ENCODE data around the gene RHOD.

Gene RHOD

DNA sequence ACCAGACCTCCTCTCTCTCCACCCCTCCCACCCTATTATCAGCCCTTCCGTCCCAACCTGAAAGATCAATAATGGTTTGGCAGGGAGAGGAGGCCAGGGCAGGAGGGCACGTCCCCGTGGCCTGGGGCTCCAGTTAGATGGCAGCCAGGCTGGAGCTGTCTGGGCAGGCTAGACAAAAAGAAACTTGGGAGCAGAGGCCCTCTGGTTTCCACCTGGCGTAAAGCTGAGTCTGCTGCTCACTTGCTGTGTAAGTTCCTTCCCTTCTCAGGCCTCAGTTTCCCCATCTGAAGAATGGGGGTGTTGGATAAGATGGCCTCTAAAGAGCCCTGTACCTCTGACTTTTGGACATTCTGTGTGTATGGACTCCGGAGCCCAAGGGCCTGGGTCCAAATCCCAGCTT lies 3.8 kb upstream of the RHOD start:
- Histone ChIP-seq H3K4me2 (no peak overlapping the region), H3K4me1 (peaks cover 0 to 22% (median 16%) of the 10 kb centered on the region in 10 experiments; a peak in 16 of 20 replicates), H3K4me3 (no peak overlapping the region), H3K9ac (no peak overlapping the region), H3K27ac (no peak overlapping the region), H3K36me3 (no peaks in the 10 kb centered on the region), H3K27me3 (no peaks in the 10 kb centered on the region), H4K20me1 (no peaks in the 10 kb centered on the region), H3K9me3 (replicated peaks in 1 of 11) (no peaks in the 10 kb centered on the region)
- no peak for TF ChIP-seq Cebpa-rat (IDR thresholded peaks at IDR 0.05)

DNA sequence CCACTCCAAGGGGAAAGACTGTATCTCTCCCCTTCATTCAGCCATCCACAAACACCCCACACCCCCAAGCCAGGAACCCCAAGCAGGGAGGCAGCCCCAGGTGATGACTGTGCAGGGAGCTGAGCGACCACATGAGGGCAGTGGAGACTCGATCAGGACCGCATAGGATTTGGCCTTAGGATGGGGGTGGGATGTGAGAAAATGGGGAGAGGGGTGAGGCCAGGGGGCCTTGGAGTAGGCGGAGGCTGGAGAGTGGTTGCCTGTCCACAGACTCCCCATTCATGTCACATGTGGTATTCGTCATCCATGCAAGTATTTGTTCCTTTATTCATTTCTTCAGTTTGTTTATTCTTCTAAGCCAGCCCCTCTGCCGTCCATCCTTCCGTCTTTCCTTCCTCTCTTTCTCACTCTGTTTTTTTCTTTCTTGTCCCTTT lies 2.7 kb upstream of the RHOD start:
- Histone ChIP-seq H3K27ac (peak overlapping the region in 1 of 11 experiments; percentile 15; a peak in 2 of 22 replicates), H3K36me3 (no peaks in the 10 kb centered on the region), H3K4me3 (no peak overlapping the region), H3K9me3 (replicated peaks in 1 of 11) (no peaks in the 10 kb centered on the region), H3K9ac (no peak overlapping the region), H3K4me2 (peak overlapping the region in 5 of 11 experiments; percentile 2 to 24 (median 9); a peak in 4 of 22 replicates), H3K4me1 (peaks cover 0 to 20% (median 13%) of the 10 kb centered on the region in 10 experiments; a peak in 16 of 20 replicates), H4K20me1 (no peaks in the 10 kb centered on the region), H3K27me3 (no peaks in the 10 kb centered on the region)
- no peak for TF ChIP-seq Cebpa-rat (IDR thresholded peaks at IDR 0.05)

DNA sequence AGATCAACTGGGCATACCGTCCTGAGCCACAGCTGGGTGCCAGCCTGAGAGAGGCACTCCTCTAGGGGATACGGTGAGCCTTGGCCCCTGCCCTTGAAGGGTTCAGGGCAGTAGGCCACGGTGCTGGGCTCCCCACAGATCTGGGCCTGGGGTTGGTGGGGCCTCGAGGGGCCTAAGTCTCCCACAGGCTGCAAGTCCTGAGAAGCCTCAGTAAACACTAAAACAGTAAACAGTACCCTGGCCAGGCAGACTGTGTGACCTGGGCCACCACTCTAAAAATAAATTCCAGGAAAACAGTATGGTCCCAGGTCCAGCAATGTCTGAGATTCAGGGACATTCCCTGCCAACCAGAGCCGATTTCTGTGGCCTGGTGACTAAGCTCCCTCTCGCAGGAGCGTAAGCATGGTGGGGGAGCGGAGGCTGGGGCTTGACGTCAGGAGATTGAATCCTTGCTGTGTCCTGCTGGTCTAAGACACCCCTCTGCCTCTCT lies 2.3 kb upstream of the RHOD start:
- H3K4me2 ChIP-seq = peak overlapping the region in 5 of 11 experiments; percentile 2 to 24 (median 9); a peak in 3 of 22 replicates
- no peaks in the 10 kb centered on the region for H3K36me3 ChIP-seq
- H3K9ac ChIP-seq = no peak overlapping the region; a peak in 1 of 22 replicates
- no peaks in the 10 kb centered on the region for H3K9me3 ChIP-seq (replicated peaks in 1 of 11)
- no peaks in the 10 kb centered on the region for H3K27me3 ChIP-seq
- H3K4me3 ChIP-seq = no peak overlapping the region
- H4K20me1 ChIP-seq = no peaks in the 10 kb centered on the region
- TF ChIP-seq Cebpa-rat (IDR thresholded peaks at IDR 0.05) = no peak
- H3K4me1 ChIP-seq = peaks cover 0 to 15% (median 9%) of the 10 kb centered on the region in 10 experiments; a peak in 16 of 20 replicates
- peak overlapping the region in 1 of 11 experiments; percentile 15; a peak in 2 of 22 replicates for H3K27ac ChIP-seq

DNA sequence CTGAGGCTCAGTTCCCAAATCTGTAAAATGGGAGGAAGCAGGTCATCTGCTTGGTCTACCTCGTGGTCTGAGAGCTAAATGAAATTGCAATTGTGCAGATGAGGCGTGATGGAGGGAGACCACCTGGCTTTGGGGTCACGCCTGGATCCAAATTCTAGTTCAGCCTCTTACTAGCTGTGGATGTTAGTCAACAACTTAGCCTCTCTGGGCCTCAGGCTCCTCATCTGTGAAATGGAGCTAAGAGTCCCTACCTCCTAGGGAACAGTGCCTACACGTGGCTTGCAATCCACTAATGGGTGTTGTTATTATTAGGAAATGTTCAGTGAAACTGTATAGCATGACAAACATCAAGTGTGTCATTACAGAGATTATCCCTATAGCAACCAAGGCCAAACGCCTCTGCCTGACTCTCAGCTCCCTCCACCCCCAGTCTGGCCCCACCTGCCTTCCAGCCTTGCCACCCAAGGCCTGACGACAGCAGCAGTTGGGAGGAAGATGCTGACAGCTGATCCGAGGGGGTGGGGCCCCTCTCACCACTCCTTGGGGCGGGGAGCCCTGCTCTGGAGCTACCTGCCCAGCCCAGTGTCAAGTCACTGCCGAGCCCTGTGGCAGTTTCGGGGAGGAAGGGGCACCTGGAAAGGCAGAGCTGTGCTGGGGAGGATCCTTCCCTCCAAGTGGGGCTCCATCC lies 1.7 kb upstream of the RHOD start:
- H3K36me3 ChIP-seq = no peaks in the 10 kb centered on the region
- no peak overlapping the region for H3K9ac ChIP-seq
- no peaks in the 10 kb centered on the region for H3K9me3 ChIP-seq (replicated peaks in 1 of 11)
- H3K27me3 ChIP-seq = no peaks in the 10 kb centered on the region
- H3K4me3 ChIP-seq = no peak overlapping the region
- no peaks in the 10 kb centered on the region for H4K20me1 ChIP-seq
- no peak for TF ChIP-seq Cebpa-rat (IDR thresholded peaks at IDR 0.05)
- H3K4me1 ChIP-seq = peaks cover 0 to 14% (median 8%) of the 10 kb centered on the region in 10 experiments; a peak in 12 of 20 replicates
- peak overlapping the region in 1 of 11 experiments; percentile 16; a peak in 1 of 22 replicates for H3K4me2 ChIP-seq
- no peak overlapping the region for H3K27ac ChIP-seq

DNA sequence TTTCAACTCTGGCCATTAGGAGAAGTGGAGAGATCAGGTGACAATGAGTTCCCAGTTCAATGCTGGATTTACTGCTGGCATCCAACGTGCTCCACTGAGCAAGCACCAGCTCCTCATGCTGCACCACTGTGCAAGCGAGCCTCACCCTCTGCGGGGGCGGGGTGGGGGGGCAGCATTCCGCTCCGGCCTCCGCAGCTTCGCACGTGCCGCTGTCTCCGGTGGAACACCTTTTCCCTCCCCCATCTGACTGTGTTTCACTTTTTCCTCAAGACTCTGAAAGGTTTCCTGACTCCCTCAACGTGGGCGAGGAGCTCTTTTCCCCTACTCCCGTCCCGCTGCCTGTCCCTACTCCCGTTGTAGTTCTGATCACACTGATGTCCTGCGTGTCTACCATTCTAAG lies 835 bp upstream of the RHOD start:
- Histone ChIP-seq H3K4me3 (no peak overlapping the region), H3K4me2 (no peak overlapping the region; a peak in 1 of 22 replicates), H3K27me3 (no peaks in the 10 kb centered on the region), H3K4me1 (peaks cover 0 to 22% (median 8%) of the 10 kb centered on the region in 10 experiments; a peak in 12 of 20 replicates), H3K27ac (no peak overlapping the region), H3K9me3 (replicated peaks in 1 of 11) (no peaks in the 10 kb centered on the region), H3K9ac (no peak overlapping the region), H4K20me1 (no peaks in the 10 kb centered on the region), H3K36me3 (no peaks in the 10 kb centered on the region)
- no peak for TF ChIP-seq Cebpa-rat (IDR thresholded peaks at IDR 0.05)

DNA sequence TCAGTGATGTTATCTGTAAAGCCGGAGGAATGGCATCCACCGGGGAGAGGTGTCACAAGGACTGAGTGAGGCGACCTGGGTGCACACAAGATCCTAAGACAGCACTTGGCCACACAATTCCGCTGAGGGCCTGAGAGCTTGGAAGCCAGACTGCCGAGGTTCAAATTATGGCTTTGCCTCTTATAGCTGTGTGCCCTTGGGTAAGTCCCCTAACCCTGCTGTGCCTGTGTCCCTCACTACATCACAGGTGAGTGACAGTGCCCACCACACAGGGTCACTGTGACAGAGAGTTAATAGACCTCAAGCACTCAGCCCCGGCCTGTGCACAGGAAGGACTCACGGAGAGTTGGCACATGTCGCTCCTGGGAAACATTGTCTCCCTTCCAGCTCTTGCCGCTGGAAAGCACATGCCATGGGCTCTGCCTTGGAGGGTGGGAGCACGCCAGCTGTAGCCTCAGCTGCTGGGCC lies 592 bp downstream of the RHOD start:
- no peak for TF ChIP-seq Cebpa-rat (IDR thresholded peaks at IDR 0.05)
- Histone ChIP-seq H3K4me2 (no peak overlapping the region), H3K9me3 (replicated peaks in 1 of 11) (no peaks in the 10 kb centered on the region), H3K4me1 (peaks cover 0 to 22% (median 8%) of the 10 kb centered on the region in 10 experiments; a peak in 12 of 20 replicates), H4K20me1 (no peaks in the 10 kb centered on the region), H3K36me3 (no peaks in the 10 kb centered on the region), H3K4me3 (no peak overlapping the region), H3K9ac (no peak overlapping the region), H3K27me3 (no peaks in the 10 kb centered on the region), H3K27ac (no peak overlapping the region)

DNA sequence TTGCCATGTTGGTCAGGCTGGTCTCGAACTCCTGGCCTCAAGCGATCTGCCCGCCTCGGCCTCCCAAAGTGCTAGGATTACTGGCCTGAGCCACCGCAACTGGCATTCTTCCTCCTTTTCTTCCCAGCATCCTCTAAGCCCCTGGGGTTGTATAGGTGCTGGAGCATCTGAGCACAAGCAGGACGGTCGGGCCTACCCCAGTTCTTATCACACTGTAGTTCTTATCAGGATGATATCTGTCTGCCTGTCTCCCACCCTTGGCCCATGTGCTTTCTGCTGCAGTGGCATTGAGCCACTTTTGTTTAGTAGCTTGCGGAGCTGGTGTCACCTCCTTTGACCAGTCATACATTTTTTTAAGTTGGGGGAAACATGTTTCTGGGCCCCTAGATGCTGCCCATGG lies 1.9 kb downstream of the RHOD start:
- Histone ChIP-seq H3K27ac (no peak overlapping the region), H4K20me1 (no peaks in the 10 kb centered on the region), H3K4me3 (no peak overlapping the region), H3K9ac (no peak overlapping the region), H3K36me3 (no peaks in the 10 kb centered on the region), H3K9me3 (replicated peaks in 1 of 11) (no peaks in the 10 kb centered on the region), H3K27me3 (no peaks in the 10 kb centered on the region), H3K4me1 (peaks cover 0 to 22% (median 8%) of the 10 kb centered on the region in 10 experiments; a peak in 12 of 20 replicates), H3K4me2 (no peak overlapping the region)
- no peak for TF ChIP-seq Cebpa-rat (IDR thresholded peaks at IDR 0.05)

DNA sequence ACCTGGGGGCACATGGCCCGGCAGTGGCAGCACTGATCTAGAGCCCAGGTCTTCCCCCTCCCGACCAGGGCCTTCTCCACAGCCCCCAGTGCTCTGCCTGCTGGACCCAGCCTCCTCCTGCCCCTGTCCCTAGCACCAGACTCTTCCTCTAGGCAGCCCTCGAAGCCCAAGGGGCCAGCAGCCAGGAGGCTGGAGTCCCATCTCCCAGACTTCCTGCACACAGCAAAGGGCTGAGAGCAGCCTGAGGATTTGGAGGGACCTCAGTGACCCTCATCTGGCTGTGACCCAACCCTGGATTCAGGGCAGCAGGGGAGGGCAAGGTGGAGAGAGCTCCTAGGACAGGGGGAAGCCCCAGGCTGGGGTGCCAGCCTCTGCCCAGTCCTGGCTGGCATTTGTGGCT lies 3.0 kb downstream of the RHOD start:
- peaks cover 0 to 13% (median 2%) of the 10 kb centered on the region in 10 experiments; a peak in 6 of 20 replicates for H3K4me1 ChIP-seq
- no peak overlapping the region for H3K27ac ChIP-seq
- no peaks in the 10 kb centered on the region for H3K36me3 ChIP-seq
- H3K4me2 ChIP-seq = no peak overlapping the region
- H3K9ac ChIP-seq = no peak overlapping the region
- no peaks in the 10 kb centered on the region for H3K9me3 ChIP-seq (replicated peaks in 1 of 11)
- H3K4me3 ChIP-seq = no peak overlapping the region
- no peaks in the 10 kb centered on the region for H3K27me3 ChIP-seq
- no peak for TF ChIP-seq Cebpa-rat (IDR thresholded peaks at IDR 0.05)
- H4K20me1 ChIP-seq = no peaks in the 10 kb centered on the region

DNA sequence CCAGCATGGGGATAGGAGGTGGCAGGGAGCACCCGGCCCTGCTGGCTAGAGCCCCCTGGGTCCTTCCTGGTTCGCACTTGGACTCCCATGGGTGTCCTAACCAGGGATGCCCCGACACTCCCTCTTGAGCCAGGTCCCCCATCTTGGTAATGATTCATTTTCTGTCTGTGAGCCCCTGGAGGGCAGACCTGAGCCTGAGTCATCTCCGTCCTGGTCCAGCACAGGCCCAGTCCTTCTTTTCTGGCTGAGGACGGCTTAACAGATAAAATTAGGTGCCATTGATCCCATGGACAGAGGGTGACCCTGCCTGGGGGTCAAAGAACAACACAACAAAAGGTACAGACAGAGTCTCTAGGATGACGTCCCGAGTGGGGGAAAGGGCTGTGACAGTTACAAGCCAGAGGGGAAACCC lies 3.5 kb downstream of the RHOD start:
- H3K27ac ChIP-seq = no peak overlapping the region
- no peak overlapping the region for H3K4me3 ChIP-seq
- H3K9ac ChIP-seq = no peak overlapping the region
- no peaks in the 10 kb centered on the region for H3K9me3 ChIP-seq (replicated peaks in 1 of 11)
- TF ChIP-seq Cebpa-rat (IDR thresholded peaks at IDR 0.05) = no peak
- H4K20me1 ChIP-seq = no peaks in the 10 kb centered on the region; a peak in 1 of 22 replicates
- no peaks in the 10 kb centered on the region for H3K36me3 ChIP-seq
- no peak overlapping the region for H3K4me2 ChIP-seq
- no peaks in the 10 kb centered on the region for H3K27me3 ChIP-seq
- peaks cover 0 to 13% (median 2%) of the 10 kb centered on the region in 10 experiments; a peak in 4 of 20 replicates for H3K4me1 ChIP-seq

Data from BLaER1 treated with 17β-estradiol and CSF1 and Interleukin-3, amounts not matched to agents 10 nM and 100 nM (cell line).